GM19452 (cell line): Measurements from ENCODE around the gene EVI5L.

ENCODE experiments used
- ATAC-seq: cut with Tn5 transposase; IDR thresholded peaks from one replicate; pipeline ENCODE4 v1.9.1; 2021; ENCODE audit not compliant: unreplicated experiment

EVI5L gene

DNA sequence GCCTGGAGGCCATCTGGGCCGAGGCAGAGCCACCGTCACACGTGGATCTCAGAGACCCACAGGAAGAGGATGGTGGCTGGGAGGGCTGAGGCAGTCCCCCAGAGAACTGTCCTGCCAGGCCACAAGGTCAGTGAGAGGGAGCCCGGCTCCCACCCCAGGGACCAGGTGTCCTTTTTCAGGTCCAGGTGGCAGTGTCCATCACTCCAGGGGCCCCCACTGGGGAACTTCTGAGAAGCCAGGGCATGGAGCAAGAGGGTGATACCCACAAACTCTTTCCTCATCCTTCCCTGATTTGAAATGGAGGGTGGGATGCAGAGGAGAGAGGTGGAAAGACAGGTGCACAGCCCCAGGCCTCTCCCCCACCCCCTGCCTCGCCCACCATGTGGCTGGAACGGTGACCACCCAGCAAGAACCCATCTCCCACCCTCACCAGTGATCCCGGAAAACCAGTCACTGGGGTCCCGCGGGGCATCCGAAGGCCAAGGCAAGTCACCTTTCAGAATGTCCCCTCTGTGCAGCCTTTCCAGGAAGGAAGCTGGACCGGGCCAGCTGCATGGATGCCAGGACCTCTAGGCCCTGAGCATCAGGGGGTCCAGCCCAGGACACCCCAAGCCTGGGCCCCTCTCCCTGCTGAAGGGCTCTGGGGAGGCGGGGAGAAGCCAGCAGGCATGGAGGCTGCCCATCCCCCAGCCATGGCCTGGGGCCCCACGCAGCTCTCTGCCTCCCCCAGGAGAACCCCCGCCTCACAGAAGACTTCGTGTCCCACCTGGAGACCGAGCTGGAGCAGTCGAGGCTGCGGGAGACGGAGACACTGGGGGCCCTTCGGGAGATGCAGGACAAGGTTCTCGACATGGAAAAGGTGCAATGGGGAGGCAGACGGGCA is 30.1 kb downstream of the EVI5L start:
- no peak for ATAC-seq

DNA sequence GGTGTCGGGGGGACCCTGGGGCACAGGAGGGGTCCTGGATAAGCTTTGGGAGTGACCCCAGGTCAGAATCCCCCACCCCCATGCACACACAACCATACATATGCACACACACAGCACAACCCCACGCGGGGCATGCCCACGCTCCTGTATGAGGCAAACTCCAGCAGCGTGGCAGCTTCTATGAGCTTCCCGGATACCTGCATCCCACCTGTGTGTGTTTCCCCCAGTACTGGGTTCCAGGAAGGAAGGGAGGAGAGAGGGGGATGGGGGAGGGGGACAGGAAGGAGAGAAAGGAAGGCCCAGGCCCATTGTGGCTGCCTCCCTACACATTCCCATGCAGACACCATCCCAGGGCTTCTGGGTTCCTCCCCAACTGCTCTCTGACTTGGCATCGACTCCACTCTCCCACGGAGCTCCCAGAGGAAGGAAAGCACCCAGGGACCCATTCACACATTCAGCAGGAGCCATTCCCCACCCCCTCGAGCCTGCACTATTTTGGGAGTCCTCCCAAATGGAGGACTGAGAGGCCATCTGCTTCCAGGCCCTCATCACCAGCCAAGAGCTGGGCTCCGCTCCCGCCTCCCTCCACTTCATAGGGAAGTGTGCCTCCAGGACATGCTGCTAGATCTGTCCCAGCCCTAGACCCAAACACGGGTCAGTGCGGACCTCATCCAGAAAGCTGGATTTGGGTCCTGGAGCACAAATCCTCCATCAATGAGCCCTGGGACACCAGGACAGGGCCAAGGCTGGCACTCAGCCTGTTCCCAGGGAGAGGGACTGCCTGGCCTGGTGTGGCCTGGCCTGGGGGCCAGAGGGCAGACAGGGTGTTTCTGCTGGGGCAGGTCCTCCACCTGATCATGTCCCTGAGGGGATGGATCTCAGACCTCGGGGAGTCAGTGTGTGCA is 30.9 kb downstream of the EVI5L start:
- no peak for ATAC-seq

DNA sequence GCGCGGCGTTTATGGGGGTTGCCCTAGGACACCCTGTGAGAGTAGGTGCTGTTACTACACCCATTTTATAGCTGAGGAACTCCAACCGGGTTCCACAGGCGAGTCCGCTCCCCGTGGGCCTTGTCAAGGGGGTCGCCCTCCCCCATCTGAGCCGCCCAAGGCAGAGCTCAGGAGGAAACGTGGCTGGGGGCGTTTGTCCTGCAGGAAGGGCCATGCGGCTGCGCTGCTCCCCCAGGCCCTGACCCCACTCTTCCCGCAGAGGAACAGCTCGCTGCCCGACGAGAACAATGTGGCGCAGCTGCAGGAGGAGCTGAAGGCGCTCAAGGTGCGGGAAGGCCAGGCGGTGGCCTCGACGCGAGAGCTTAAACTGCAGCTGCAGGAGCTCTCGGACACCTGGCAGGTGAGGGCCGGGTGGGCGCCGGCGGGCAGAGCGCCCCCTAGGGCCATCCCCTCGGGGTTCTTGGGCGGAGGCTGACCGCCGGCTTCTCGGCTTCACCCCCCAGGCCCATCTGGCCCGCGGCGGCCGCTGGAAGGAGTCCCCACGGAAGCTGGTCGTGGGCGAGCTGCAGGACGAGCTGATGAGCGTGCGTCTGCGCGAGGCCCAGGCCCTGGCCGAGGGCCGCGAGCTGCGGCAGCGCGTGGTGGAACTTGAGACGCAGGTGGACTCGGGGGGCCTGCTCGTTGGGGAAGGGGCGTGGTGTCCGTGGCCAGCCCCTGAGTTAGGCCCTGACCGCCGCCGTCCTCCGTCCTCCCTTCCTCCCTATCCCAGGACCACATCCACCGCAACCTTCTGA is 31.8 kb downstream of the EVI5L start:
- ATAC-seq, result no peak

DNA sequence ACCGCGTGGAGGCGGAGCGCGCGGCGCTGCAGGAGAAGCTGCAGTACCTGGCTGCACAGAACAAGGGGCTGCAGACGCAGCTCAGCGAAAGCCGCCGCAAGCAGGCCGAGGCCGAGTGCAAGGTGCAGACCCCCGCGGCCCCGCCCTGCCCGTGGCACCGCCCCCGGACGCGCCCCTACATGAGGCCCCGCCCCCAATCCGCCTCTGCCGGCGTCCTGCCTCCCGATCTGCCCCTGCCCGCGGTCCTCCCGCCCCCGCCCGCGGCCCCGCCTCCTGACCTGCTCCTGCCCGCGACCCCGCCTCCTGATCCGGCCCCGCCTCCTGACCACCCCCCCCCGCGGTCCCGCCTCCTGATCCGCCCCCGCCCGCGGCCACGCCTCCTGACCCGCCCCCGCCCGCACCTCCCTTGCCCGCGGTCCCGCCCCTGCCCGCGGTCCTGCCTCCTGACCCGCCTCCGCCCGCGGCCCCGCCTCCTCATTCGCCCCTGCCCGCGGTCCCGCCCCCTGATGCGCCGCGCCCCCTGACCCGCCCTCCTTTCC is 32.5 kb downstream of the EVI5L start:
- ATAC-seq, result no peak

DNA sequence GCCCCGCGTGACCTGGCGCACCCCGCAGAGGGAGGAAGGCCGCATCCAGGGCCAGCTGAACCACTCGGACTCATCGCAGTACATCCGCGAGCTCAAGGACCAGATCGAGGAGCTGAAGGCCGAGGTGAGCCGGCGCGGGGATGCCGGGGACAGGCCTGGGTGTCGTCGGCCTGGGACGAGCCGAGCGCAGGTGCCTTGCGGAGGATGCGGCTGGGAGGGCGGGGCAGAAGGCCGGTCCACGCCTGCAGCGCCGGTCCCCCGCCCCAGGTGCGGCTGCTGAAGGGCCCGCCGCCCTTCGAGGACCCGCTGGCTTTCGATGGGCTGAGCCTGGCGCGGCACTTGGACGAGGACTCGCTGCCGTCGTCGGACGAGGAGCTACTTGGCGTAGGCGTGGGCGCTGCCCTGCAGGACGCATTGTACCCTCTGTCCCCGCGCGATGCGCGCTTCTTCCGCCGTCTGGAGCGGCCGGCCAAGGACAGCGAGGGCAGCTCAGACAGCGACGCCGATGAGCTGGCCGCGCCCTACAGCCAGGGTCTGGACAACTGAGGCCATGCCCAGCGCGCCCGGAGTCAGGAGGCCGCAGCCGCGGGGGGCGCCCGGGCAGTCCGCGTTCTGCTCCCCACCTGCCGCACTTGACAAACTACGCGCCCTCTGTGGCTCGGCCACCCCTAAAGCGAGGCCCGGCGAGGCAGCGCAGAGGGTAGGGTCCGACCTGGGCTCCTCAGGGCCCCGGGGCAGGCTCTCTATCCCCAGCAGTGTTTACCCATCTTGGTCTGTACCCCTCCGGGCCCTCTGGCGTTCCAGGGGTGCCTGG is 33.3 kb downstream of the EVI5L start:
- ATAC-seq, result no peak

DNA sequence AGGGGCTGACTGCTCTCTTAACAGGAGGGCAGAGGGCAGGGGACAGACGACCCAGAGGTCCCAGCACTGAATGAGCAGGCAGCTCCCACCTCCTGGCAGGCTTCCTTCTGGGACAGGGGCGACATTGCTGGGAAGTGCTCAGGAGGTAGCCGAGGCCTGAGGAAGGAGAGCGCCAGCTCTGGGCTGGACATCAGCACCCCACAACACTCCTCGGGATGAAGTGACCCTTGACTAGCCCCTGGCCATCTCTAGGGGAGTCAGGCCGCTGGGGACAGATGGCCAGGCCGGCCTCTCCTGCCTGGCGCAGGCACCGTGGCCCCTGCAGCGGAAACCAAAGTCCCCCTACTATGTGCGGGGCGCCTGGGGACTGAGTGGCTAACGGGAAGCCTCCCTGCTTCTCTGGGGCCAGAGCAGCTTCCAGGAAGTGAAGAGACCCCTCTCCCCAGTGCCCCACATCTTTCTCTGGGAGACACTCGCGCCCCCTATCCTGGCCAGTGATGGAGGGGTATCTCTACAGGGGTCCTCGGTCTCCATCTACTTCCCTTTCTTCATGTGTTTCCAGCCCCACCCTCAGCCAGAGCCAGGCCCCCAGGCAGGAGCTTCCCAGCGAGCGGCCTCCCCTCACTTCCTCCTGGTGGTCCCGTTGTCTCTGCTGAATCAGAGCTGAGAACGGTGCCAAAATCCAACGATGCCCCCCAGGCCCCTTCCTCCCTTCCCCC is 34.1 kb downstream of the EVI5L start:
- ATAC-seq, result no peak

DNA sequence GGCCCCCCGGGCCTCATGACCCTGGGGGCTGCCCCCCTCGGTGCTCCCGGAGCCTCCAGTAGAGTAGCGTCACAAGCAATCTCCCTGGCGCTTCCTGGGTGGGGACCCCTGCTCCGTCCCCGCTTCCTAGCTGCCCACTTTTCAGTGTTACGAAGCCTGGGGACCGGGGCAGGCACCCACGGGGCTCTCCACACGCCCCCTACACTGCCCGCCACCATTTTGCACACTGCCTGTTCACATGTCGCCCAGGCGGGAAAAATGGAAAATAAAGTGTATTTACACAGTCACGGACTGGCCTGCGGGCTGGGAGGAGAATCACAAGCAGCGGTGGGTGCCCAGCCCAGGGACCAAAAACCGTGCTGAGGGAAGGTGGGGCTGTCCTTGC is 34.7 kb downstream of the EVI5L start:
- ATAC-seq, result no peak

DNA sequence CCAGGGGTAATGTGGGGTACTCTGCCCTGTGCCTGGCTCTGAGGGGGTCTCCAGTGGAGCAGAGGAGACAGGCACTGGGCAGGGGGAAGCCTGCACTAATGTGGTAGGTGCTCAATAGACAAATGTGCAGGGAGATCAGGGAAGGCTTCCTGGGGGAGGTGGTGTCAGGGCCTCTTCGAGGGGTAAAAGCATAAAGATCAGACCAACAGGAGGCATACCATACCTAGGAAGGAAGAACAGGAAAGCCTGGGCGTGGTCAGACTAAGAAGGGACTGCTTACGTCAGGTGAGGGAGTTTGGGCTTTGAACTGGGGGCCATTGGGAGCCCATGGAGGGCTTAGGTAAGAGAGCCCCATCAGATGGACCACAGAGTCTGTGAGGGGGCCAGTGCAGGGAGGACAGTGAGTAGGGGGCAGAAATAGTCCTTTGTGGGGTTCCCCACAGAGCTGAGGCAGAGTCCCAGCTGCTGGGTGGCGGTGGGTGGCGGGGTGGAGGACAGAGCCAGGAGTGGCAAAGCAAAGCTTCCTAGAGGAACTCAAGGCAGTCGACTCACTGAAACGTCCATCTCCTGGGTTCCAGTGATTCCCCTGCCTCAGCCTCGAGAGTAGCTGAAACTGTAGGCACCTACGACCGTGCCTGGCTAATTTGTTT is 35.4 kb downstream of the EVI5L start:
- no peak for ATAC-seq

DNA sequence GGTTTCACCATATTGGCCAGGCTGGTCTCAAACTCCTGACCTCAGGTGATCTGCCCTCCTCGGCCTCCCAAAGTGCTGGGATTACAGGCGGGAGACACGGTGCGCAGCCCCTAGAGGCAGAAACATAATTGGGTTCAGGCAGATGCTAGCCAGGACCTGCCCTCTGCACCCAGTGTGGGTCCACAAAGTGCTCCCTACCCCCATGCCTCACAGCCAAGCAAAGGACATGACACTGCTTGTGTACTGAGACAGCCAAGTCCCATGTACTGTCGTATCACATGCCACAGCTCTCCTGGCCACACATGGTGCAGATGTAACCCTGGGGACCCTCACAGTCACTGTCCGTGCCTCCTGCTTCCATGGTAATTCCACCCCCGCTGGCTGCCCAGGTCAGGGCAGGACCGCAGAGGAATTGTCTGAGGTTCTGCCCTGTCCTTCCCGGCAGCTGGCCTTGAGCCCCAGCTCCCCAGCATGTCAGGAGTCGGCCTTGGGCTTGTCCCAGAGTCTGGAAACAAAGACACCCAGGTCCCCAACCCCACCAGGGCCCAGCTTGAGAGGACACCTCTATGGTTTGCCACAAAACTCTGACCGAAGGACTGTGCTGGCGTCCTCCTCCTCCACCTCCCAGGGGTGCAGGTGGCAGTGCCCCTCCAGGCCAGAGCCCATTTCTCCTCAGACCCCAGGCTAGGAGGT is 36.5 kb downstream of the EVI5L start:
- ATAC-seq, result no peak

DNA sequence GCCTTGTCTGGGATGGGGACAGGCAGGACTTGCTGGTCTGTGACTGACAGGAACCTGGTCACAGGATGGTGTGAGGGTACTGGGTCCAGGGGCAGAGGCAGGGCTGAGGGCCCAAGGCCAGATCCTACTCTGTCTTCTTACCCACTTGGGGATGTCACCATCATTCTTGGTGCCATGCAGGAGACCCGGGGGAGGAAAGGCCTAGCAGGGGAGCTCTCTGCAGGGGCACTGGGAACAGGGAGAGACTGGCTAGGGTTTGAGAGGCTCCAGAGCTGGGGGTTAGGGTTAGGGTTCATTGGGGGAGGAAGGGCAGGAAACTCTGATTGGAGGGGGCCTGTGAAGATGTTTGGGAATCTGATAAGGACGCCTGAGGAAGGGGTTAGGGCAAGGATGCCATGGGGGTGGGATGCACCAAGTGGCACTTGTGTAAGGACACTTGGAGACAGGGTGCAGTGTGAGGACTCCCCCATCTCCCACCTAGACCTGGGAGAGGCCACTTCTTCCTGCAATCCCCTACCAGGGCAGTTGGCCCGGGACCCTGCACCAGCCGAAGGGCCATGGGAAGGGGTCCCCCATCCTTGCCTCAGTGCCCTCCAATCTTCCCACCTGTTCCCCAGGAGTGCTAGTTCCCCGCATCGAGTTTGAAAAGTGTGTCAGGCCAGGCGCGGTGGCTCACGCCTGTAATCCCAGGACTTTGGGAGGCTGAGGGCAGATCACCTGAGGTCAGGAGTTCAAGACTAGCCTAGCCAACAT is 37.2 kb downstream of the EVI5L start:
- no peak for ATAC-seq

DNA sequence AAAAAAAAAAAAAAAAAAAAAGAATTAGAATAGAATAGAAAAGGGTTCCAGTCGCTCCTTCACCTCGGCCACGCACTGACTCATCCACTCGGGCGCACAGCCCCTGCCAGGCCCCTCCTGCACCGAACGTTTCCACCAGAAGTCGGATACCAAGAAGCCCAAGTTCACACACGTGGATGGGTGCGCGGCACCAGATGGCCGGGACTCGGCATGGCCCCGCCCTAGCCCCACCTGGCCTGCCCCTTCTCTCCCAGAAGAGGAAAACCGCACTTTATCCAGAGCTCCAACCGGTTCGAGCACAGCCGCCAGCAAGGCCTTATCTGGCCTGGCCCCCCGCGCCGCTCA is 38.3 kb downstream of the EVI5L start:
- ATAC-seq, result no peak

DNA sequence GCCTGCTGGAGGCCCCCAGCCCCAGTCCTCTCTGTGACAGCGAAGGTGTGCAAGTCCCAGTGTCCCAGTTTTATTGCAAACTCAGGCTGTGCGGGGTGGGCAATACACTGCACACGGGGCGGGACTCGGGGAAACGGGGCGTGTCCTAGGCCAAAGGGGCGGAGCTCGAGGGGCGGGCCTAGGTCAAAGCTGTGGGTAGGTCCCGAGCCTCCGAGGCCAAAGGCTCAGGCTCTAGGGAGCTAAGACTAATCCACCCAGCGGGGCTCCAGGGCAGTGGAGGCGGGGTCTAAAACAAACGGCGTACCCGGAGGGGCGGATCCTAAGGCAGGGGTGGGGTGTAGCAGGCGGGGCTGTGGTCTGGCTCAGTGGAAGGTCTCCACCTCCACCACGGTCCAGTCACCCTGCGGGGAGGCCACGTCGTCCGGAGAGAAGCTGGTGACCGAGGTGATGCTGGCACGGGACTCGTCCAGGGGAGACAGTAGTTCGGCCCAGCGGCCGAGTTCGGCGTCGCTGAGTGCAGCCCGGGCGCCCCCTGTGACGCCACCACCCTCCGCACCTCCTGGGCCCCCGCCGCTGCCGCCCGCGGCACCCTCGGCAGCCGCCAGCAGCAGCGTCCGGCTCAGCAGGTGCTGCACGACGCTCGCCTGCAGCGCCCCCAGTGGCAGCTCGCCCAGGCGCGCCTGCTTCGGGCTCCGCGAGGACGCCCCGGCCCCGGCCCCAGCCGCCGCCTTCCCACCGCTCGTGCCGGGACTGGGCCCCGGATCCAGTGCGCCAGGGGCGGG is 38.8 kb downstream of the EVI5L start:
- peak; percentile 62 for ATAC-seq

DNA sequence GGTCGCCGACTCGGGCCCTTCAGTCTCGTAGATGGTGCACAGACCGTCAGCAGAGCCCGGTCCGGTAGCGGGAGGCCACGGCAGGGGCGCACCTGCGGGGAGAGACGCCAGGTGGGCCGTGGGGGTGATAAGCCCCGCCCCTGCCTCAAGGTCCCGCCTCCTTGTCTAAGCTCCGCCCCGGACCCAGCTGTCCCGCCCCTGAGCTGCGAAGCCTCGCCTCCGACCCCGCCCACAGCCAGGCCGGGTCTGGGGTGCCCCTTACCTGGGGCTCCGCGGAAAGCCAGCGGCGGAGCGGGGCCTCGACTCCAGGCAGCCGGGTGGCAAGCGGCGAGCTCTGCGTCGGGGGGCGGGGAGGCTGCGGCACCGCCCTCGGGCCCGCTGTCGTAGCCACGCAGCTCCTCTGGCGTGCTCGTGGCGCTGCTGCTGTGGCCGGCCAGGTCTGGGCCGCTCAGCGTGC is 39.5 kb downstream of the EVI5L start:
- peak; percentile 54 for ATAC-seq

DNA sequence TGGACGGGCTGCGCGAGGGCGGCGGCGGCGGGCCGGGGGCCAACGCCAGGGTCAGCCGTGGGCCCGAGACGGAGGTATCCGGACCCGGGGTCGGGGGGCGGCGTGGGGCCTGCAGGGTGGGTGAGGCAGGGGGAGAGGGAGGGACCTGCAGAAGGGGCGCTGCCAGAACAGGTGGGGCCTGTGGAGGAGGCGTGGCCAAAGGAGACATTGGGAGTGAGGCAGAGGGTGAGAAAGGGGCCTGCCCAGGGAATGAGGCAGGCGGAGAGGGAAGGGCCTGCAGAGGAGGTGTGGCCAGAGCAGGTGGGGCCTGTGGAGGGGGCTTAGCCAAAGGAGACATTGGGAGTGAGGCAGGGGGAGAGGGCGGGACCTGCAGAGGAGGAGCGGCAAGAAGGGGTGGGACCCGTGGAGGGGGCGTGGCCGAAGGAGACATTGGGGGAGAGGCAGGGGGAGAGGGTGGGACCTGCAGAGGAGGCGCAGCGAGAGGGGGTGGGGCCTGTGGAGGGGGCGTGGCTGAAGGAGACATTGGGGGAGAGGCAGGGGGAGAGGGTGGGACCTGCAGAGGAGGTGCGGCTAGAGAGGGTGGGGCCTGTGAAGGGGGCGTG is 40.0 kb downstream of the EVI5L start:
- no peak for ATAC-seq

DNA sequence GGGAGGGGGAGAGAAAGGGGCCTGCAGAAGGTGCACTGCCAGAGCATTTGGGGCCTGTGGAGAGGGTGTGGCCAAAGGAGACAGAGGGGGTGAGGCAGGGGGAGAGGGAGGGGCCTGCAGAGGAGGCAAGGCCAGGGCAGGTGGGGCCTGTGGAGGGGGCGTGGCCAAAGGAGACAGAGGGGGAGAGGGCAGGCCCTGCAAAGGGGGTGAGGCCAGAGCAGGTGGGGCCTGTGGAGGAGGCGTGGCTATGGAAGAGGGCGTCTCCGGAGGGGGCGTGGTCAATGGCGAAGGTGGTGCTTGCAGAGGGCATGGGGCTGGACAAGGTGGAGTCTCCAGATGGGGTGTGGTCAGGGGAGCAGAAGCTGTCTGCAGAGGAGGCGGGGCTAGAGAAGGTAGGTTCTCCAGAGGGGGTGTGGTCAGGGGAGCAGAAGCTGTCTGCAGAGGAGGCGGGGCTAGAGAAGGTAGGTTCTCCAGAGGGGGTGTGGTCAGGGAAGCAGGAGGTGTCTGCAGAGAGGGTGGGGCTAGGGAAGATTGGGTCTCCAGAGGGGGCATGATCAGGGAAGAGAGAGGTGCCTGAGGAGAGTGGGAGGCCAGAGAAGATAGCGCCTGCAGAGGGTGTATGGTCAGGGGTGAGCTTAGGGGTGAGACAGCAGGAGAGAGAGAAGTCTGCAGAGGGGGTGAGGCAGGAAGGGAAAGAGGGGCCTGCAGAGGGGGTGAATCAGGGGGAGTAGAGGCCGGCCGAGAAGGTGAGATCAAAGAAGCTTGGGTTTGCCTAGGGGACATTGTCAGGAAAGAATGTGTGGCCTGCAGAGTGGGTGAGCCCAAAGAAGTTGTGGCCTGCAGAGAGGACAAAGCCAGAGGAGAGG is 40.8 kb downstream of the EVI5L start:
- no peak for ATAC-seq
